ENCODE measurements around the gene PPP1R14D. TPM values are rescaled to one million over a fixed set of nuclear protein-coding genes. Genes with fewer than 3 reads are reported as not detected.

PPP1R14D gene
- total RNA-seq, 1 experiment from 2014 or later: not detected

GRCh38 chr15:40852529-40852928 is 24.0 kb upstream of the PPP1R14D start:
- H3K27ac Mint-ChIP-seq: no peak overlapping the region; a peak in 1 of 7 replicates
- H3K4ac ChIP-seq (ENCODE audit: low read depth, low read length): no peak overlapping the region
- H2BK15ac ChIP-seq (ENCODE audit: low read depth, low read length): no peak overlapping the region
- no peaks in the 10 kb centered on the region for H3K4me1 ChIP-seq (ENCODE audit: insufficient read depth, low read length)
- no peaks in the 10 kb centered on the region for H3K79me1 ChIP-seq (ENCODE audit: insufficient read depth, low read depth, low read length, poor library complexity, severe bottlenecking)
- H3K27ac ChIP-seq (ENCODE audit: insufficient read length, low read depth, low read length): no peak overlapping the region
- H3K27me3 Mint-ChIP-seq (ENCODE audit: low read depth): no peaks in the 10 kb centered on the region
- H3K9me3 Mint-ChIP-seq: no peaks in the 10 kb centered on the region
- H3K23me2 ChIP-seq (ENCODE audit: insufficient read length, low read depth, low read length, poor library complexity, severe bottlenecking): no peaks in the 10 kb centered on the region
- H3K14ac ChIP-seq (ENCODE audit: insufficient read depth, low read length): no peak overlapping the region
- no peak overlapping the region for H2AFZ ChIP-seq (ENCODE audit: low read length)
- H3K4me3 Mint-ChIP-seq: no peak overlapping the region
- no peak overlapping the region for H3K18ac ChIP-seq (ENCODE audit: insufficient read length, low read depth, low read length)
- H3K79me2 ChIP-seq (ENCODE audit: insufficient read depth, low read length): no peaks in the 10 kb centered on the region
- H2BK120ac ChIP-seq (ENCODE audit: low read depth, low read length, poor library complexity, severe bottlenecking): no peak overlapping the region
- H3K56ac ChIP-seq (ENCODE audit: insufficient read length, low read depth, low read length): no peak overlapping the region
- H4K8ac ChIP-seq (replicated peaks; ENCODE audit: insufficient read length, low read depth, low read length): no peak overlapping the region
- no peak overlapping the region for H3K4me2 ChIP-seq (ENCODE audit: insufficient read depth, insufficient read length, low read length)
- no CpG with 5 or more reads among the region's 5 CpGs for WGBS (ENCODE audit: extremely low coverage, insufficient read length, low lambda C conversion rate)
- H3T11ph ChIP-seq (ENCODE audit: low read length): no peak overlapping the region
- H4K91ac ChIP-seq (ENCODE audit: insufficient read length, low read depth, low read length): no peak overlapping the region
- no peaks in the 10 kb centered on the region for H3K27me3 ChIP-seq (ENCODE audit: insufficient read depth, low read length)
- no peak overlapping the region for H4K5ac ChIP-seq (ENCODE audit: insufficient read length, low read depth, low read length)
- H3K4me1 Mint-ChIP-seq: peaks cover 12% of the 10 kb centered on the region in 2 experiments
- H2AK5ac ChIP-seq (ENCODE audit: insufficient read length, low read length): no peak overlapping the region
- DNase-seq: no peak
- no peak overlapping the region for H3K9ac ChIP-seq (ENCODE audit: extremely low read depth, insufficient read length, low read length)
- H2BK12ac ChIP-seq (ENCODE audit: insufficient read length, low read depth, low read length): no peak overlapping the region
- TF ChIP-seq CTCF (conservative IDR thresholded peaks at IDR 0.05): no peak
- H4K20me1 ChIP-seq (ENCODE audit: control insufficient read depth, insufficient read depth, insufficient read length): no peaks in the 10 kb centered on the region
- H2BK5ac ChIP-seq (ENCODE audit: insufficient read length, low read length): no peak overlapping the region
- no peaks in the 10 kb centered on the region for H3K9me3 ChIP-seq (ENCODE audit: control insufficient read depth, low read depth, low read length)
- peaks cover 29 to 85% (median 81%) of the 10 kb centered on the region in 3 experiments for H3K36me3 Mint-ChIP-seq (ENCODE audit: insufficient read depth in 1 of 3, low read depth in 3 of 3)
- H3K23ac ChIP-seq (ENCODE audit: insufficient read length, low read depth, low read length): no peak overlapping the region
- H2BK20ac ChIP-seq (ENCODE audit: low read depth, low read length, poor library complexity, severe bottlenecking): no peak overlapping the region

All from H9 (cell line).